GM18951 (cell line): Measurements from ENCODE around the gene TCP11.

Experiments
- POLR2A ChIP-seq: IDR thresholded peaks from 4 replicates; pipeline ENCODE4 v1.6.1; 2011; ENCODE audit warnings: mild to moderate bottlenecking; ENCODE audit not compliant: insufficient read length, insufficient read depth; ENCODE audit errors: extremely low read depth
- in situ Hi-C: fragments of 300-500 bp; cut with MboI; formaldehyde crosslinking; loops from one replicate; pipeline ENCODE4 v1.12.0; 2022; ENCODE audit warnings: low sequenced_read_pairs, mixed read lengths, inconsistent platforms; ENCODE audit not compliant: unreplicated experiment

The TCP11 gene

DNA sequence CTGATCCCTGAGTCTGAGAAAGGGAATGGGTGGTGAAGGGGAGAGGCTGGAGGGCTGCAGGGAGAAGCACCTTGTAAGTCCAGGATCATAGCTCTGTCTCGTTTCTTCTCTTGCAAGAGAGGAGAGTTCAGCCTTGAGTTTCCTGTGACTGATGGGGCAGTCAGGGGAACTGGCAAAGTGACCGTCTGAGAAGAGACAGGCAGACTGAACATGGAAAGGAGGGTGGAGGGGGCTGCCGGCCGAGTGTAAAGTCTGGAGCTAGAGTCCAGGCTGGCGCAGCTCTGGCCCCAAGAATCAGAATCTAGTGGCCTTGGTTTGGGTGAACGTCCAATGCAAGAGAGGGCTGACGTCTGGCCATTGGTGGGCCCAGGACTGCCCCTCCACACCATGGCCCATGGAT is 72.5 kb downstream of the TCP11 start:
- in situ Hi-C loops, result no loop called here
- no peak for TF ChIP-seq POLR2A

DNA sequence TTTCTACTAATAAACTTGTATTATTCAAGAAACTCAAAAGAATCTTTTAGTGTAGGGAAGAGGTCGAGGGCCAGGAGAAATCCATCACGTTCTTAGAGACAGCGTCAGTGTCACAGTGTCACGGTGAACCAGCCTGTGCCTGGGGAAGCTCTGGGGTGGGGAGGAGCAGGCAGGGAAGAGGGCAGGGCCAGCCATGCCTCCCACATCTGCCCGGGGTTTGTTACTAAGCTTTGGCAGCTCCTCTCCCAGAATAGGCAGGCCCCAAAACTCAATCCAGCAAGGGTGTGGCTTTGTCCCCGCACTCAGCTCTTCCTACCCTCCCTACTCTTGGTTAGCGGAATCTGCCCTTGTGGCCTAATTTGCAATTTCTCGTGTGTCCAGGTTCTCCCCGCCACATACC is 72.9 kb downstream of the TCP11 start:
- in situ Hi-C loops, result no loop called here

More for the DNA sequence above, 72.9 kb downstream of the TCP11 start:
- no peak for TF ChIP-seq POLR2A
